HG02571 (cell line): Measurements from ENCODE around the gene SCYGR4.
"Not testable (repeated sequence)": the region's sequence is repeated elsewhere in the genome, so short reads cannot be mapped to it uniquely, and the experiment has no call there.

Experiments used
- ATAC-seq: cut with Tn5 transposase; IDR thresholded peaks from one replicate; pipeline ENCODE4 v1.9.1; 2021; ENCODE audit warnings: mild to moderate bottlenecking, moderate library complexity; ENCODE audit not compliant: unreplicated experiment

SCYGR4 gene

GRCh38 chr2:227665189-227665940 is 48.1 kb downstream of the SCYGR4 start:
- no peak for ATAC-seq

GRCh38 chr2:227666631-227667170 is 49.4 kb downstream of the SCYGR4 start, which contains the start of gene SCYGR5:
Gene SCYGR5, plus strand, starts transcription at chr2:227666804. Its CDS starts 0 bp downstream, at chr2:227666804.
- not testable (repeated sequence) for ATAC-seq
